ENCODE results near the gene FAM9C.

DNA sequence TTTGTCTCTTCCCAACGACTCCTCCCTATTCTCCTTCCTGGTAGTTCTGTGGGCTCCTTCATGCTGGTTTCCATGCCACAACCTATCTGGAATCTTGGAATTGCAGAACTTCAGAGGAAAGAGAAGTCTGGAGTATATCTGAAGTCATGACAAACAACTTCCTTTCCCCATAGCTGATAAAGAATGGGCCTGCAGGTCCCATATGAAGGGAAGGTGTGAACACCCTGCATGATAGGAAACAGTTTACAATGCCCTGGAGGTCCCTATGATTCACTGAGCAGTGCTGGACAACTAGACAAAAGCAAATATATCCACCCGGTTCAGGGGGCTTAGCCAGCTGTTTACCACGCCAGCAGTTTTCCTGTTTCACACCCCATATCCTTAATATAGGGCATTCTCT, 19.4 kb downstream of the FAM9C start:
- TF ChIP-seq, protein P1, sequence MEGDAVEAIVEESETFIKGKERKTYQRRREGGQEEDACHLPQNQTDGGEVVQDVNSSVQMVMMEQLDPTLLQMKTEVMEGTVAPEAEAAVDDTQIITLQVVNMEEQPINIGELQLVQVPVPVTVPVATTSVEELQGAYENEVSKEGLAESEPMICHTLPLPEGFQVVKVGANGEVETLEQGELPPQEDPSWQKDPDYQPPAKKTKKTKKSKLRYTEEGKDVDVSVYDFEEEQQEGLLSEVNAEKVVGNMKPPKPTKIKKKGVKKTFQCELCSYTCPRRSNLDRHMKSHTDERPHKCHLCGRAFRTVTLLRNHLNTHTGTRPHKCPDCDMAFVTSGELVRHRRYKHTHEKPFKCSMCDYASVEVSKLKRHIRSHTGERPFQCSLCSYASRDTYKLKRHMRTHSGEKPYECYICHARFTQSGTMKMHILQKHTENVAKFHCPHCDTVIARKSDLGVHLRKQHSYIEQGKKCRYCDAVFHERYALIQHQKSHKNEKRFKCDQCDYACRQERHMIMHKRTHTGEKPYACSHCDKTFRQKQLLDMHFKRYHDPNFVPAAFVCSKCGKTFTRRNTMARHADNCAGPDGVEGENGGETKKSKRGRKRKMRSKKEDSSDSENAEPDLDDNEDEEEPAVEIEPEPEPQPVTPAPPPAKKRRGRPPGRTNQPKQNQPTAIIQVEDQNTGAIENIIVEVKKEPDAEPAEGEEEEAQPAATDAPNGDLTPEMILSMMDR (IDR thresholded peaks at IDR 0.05; ENCODE audit: insufficient read depth, low read length, poor library complexity, severe bottlenecking) = no peak
- no peak for TF ChIP-seq EZH2phosphoT487 (conservative IDR thresholded peaks at IDR 0.05; ENCODE audit: low read length)
